Measurements from ENCODE around the gene RXRA.

GRCh38 chr9:134413890-134414623 lies 87.8 kb downstream of the RXRA start:
- TF ChIP-seq EZH2 (IDR thresholded peaks at IDR 0.05; ENCODE audit: borderline replicate concordance, insufficient read depth, low read length, poor library complexity, severe bottlenecking) (no peak), POLR2AphosphoS5 (IDR thresholded peaks at IDR 0.05) (no peak)
